AG09309 (cell line): Measurements from ENCODE around the gene SCTR.

ENCODE experiments used
- DNase-seq: peaks from one replicate; pipeline ENCODE4 v3.0.0-alpha.2; 2010; ENCODE audit warnings: low read depth
- H3K4me3 ChIP-seq: 2 replicates; pipeline ENCODE4 v1.5.1; 2011; ENCODE audit warnings: mild to moderate bottlenecking, low read depth, low read length, moderate library complexity; ENCODE audit not compliant: control insufficient read depth
- TF ChIP-seq, protein P1 (sequence below): IDR thresholded peaks from 2 replicates; pipeline ENCODE4 v1.5.1; 2011; ENCODE audit warnings: mild to moderate bottlenecking, low read depth, low read length, inconsistent platforms; ENCODE audit not compliant: insufficient read depth, control insufficient read depth; ENCODE audit errors: missing control alignments

The SCTR gene

DNA sequence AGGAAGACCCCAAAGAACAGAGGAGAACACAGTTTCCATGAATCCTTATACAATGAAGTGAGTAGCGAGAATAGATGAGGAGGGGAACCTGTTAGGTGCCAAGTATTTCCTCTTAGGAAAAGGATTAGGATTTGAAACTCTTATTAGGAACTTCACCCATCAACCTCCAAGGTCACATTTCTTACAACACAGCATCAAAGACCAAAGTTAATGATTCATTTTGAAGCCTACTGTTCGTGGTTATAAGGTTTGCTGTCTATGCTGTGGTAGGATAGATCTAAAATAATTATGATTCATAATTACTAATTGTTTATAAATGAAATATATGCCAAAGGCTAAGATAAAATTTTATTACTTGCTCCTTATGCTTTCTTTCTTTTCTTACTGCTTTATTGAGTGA lies 26.1 kb upstream of the SCTR start:
- no peak for DNase-seq
- no peak overlapping the region for H3K4me3 ChIP-seq
- TF ChIP-seq, protein P1, sequence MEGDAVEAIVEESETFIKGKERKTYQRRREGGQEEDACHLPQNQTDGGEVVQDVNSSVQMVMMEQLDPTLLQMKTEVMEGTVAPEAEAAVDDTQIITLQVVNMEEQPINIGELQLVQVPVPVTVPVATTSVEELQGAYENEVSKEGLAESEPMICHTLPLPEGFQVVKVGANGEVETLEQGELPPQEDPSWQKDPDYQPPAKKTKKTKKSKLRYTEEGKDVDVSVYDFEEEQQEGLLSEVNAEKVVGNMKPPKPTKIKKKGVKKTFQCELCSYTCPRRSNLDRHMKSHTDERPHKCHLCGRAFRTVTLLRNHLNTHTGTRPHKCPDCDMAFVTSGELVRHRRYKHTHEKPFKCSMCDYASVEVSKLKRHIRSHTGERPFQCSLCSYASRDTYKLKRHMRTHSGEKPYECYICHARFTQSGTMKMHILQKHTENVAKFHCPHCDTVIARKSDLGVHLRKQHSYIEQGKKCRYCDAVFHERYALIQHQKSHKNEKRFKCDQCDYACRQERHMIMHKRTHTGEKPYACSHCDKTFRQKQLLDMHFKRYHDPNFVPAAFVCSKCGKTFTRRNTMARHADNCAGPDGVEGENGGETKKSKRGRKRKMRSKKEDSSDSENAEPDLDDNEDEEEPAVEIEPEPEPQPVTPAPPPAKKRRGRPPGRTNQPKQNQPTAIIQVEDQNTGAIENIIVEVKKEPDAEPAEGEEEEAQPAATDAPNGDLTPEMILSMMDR: no peak

DNA sequence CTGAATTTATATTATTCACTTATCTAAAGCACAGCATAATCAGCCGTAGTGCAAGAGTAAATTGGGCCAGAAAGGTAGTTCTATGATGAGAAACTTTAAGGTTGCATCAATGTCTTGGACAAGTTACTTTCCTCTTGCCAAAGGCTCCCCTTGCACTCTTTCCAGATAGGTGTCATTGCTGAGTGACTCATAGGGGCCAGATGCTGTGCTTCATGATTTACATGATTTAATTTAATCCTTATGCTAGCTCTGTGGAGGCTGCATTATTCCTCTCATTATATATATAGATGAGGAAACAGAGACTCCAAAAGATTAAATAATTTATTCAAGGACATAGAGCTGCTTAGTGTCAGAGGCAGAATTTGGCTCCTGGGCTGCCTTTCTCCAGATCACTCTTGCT lies 25.0 kb upstream of the SCTR start:
- peak; percentile 11 for DNase-seq
- no peak overlapping the region for H3K4me3 ChIP-seq
- TF ChIP-seq, protein P1: no peak

DNA sequence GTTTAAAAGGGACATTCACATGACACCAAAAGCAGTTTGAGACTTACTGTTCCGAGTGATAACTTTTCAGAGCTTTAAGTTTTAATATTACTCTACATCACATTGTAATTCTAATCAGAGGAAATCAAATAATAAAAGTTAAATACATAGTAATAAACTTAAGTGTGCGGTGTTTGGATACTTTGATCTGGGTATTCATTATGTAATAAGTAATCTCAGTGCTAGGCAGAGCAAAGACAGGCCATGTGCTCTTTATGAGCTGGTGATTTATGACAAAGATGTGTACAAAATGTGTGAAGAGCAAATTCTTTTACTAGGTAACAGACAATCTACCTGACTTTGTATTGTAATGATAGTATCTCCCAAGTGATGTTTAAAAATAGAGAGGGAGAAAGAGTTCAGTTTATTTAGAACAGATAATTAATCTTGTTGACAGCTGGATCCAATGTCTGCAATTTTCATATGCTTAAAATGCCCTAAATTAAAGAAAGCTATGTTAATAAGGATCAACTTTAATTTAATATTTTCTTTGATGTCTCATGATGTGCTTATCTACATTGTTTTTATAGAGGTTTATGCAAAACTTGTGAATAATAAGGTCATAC lies 24.3 kb upstream of the SCTR start:
- H3K4me3 ChIP-seq: no peak overlapping the region
- TF ChIP-seq, protein P1: no peak
- DNase-seq: no peak

DNA sequence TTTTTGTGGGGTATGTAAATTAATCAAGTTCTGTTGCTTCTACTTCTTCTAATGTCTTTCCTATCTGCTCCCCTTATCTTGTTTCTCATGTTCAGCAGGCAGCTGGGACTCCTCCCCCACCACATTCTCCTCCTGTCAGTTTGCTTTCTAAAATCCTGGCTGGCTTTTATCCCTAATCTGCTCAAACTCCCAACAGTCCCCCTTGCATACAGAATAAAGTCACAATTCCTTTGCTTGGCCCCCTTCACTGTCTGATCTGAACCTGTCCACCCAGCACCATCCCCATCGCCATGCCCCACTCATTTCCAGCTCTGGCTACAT lies 22.1 kb upstream of the SCTR start:
- DNase-seq: no peak
- no peak overlapping the region for H3K4me3 ChIP-seq
- TF ChIP-seq, protein P1: no peak

DNA sequence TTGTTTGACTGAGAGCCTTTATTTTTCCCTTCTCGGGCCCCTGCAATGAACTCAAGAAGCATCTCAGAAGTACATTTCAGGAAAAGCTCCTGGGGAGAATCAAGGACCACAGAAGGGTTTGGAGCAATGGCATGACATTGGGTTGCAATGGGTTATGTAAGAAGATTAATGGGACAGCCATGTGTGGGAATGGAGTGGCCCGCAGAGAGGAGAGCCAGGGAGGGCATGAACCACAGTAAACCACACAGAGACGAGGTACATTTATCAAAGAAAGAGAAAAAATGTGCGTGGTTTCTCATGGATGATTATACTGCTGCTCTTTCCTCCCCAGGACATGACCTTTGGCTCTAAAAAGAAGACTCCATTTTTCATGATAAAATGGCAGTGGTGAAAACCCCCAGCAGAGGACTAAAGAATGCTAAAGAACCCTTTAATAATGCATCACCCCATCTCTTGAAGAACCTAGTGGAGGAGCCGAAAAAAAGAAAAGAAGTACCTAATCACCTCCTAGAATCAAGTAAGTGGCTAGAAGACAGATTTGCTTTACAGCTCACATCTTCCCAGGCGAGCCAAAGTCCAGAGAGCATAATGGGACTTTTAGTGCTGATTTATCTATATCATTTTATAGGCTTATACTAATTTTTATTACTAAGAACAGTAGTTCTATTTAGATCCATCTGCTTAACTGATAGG lies 21.6 kb upstream of the SCTR start:
- TF ChIP-seq, protein P1: no peak
- no peak for DNase-seq
- H3K4me3 ChIP-seq: no peak overlapping the region

DNA sequence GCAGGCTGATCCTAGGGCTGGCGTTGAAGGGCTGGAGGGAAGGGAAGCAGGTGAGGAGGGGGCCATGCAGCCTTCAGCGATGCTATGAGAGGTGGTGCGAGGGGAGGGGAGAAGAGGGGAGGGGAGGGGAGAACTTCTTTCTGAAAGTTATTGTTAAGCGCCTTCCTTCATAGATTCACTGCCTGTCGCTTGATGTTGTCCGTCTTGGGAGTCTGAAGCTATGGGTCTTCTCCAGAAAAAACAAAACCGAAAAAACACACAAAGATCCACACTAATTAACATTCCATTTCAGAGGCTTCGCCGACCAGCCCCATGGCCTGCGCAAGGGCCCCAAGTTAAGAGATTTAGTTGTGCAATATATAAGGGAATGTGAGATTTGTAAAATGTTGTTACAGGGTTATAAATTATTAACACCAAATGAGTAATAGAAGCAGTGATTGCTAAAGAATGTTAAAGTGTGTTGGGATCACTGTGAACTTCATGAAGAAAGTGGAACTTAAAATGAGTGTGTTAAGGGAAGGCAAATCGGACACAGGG lies 20.7 kb upstream of the SCTR start:
- no peak for DNase-seq
- H3K4me3 ChIP-seq: no peak overlapping the region
- TF ChIP-seq, protein P1: no peak
